Measurements from ENCODE around the gene BCL7A.

DNA sequence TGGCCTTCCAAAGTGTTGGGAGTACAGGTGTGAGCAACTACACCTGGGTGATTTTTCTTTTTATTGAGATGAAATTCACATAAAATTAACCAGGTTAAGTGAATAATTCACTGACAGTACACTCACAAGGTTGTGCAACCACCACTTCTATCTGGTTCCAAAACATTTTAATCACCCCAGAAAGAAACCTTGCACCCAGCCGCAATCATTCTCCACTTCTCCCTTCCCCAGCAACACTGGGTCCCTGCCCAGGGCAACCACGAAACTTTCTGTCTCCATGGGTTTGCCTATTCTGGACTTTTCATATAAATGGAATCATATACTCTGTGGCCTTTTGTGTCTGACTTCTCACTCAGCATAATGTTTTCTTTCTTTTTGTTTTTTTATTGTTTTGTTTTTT, 30.6 kb downstream of the BCL7A start:
- no peak for TF ChIP-seq GABPA (tag; conservative IDR thresholded peaks at IDR 0.05; ENCODE audit: low read depth)
- no peak for TF ChIP-seq SIN3A (IDR thresholded peaks at IDR 0.05; ENCODE audit: borderline replicate concordance in 2 of 2, control insufficient read depth in 1 of 2, low read depth in 2 of 2, low read length in 2 of 2)
- no peak for TF ChIP-seq PHF21A (IDR thresholded peaks at IDR 0.05; ENCODE audit: borderline replicate concordance, low read depth)
